Measurements from ENCODE around the gene ACVR1B.

DNA sequence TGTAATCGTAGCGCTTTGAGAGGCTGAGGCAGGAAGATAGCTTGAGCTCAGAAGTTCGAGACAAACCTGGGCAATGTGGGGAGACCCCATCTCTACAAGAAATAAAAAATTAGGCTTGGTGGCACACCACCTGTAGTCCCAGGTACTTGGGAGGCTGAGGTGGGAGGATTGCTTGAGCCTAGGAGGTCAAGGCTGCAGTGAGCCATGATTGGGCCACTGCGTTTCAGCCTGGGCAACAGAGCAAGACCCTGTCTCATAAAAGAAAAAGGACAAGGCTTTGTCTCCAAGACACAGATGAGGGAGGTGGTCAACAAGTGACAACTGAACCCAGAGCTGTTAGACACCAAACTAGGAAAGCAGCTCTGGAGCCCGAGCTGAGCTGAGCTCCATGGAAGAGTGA, 40.7 kb downstream of the ACVR1B start:
- TF ChIP-seq RXRA (IDR thresholded peaks at IDR 0.05; ENCODE audit: insufficient read depth, low read depth, low read length), result no peak
- TF ChIP-seq JUND (IDR thresholded peaks at IDR 0.05; ENCODE audit: low read length), result no peak
- TF ChIP-seq, protein P1, sequence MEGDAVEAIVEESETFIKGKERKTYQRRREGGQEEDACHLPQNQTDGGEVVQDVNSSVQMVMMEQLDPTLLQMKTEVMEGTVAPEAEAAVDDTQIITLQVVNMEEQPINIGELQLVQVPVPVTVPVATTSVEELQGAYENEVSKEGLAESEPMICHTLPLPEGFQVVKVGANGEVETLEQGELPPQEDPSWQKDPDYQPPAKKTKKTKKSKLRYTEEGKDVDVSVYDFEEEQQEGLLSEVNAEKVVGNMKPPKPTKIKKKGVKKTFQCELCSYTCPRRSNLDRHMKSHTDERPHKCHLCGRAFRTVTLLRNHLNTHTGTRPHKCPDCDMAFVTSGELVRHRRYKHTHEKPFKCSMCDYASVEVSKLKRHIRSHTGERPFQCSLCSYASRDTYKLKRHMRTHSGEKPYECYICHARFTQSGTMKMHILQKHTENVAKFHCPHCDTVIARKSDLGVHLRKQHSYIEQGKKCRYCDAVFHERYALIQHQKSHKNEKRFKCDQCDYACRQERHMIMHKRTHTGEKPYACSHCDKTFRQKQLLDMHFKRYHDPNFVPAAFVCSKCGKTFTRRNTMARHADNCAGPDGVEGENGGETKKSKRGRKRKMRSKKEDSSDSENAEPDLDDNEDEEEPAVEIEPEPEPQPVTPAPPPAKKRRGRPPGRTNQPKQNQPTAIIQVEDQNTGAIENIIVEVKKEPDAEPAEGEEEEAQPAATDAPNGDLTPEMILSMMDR (IDR thresholded peaks at IDR 0.05; ENCODE audit: control extremely low read depth in 1 of 3, insufficient read depth in 1 of 3, low read depth in 1 of 3, low read length in 3 of 3), result no peak
- no peak for TF ChIP-seq TCF12 (IDR thresholded peaks at IDR 0.05; ENCODE audit: low read depth, low read length)
- no peak for TF ChIP-seq EZH2 (IDR thresholded peaks at IDR 0.05; ENCODE audit: low read depth, low read length, severe bottlenecking)
- TF ChIP-seq POLR2AphosphoS5 (IDR thresholded peaks at IDR 0.05; ENCODE audit: low read depth, low read length), result no peak
- TF ChIP-seq POLR2A (IDR thresholded peaks at IDR 0.05; ENCODE audit: control extremely low read depth in 1 of 2, low read depth in 2 of 2, low read length in 2 of 2), result no peak
- TF ChIP-seq, protein P2, sequence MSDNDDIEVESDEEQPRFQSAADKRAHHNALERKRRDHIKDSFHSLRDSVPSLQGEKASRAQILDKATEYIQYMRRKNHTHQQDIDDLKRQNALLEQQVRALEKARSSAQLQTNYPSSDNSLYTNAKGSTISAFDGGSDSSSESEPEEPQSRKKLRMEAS (IDR thresholded peaks at IDR 0.05), result no peak
- TF ChIP-seq, protein P3, sequence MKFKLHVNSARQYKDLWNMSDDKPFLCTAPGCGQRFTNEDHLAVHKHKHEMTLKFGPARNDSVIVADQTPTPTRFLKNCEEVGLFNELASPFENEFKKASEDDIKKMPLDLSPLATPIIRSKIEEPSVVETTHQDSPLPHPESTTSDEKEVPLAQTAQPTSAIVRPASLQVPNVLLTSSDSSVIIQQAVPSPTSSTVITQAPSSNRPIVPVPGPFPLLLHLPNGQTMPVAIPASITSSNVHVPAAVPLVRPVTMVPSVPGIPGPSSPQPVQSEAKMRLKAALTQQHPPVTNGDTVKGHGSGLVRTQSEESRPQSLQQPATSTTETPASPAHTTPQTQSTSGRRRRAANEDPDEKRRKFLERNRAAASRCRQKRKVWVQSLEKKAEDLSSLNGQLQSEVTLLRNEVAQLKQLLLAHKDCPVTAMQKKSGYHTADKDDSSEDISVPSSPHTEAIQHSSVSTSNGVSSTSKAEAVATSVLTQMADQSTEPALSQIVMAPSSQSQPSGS (IDR thresholded peaks at IDR 0.05; ENCODE audit: low read length), result no peak
- no peak for TF ChIP-seq CHD2 (IDR thresholded peaks at IDR 0.05; ENCODE audit: low read length)
